DND-41 (cell line): ENCODE measurements around the gene ACTR3C.

Experiments used
- CTCF ChIP-seq: IDR thresholded peaks from 2 replicates; pipeline ENCODE4 v1.5.1; 2012; ENCODE audit warnings: borderline replicate concordance, low read length, moderate library complexity, mild to moderate bottlenecking; ENCODE audit not compliant: poor library complexity, severe bottlenecking; ENCODE audit errors: extremely low read depth
- EZH2 ChIP-seq: IDR thresholded peaks from 3 replicates; pipeline ENCODE4 v1.6.1; 2012; ENCODE audit warnings: borderline replicate concordance, low read depth, mild to moderate bottlenecking, moderate library complexity, low read length, inconsistent platforms; ENCODE audit not compliant: severe bottlenecking

- no peak for TF ChIP-seq CTCF
- no peak for TF ChIP-seq EZH2
Observed at GRCh38 chr7:150361807-150362621, 38.7 kb upstream of the ACTR3C start.
